ENCODE measurements around the gene EXOC3L4.

EXOC3L4 gene

GRCh38 chr14:103084021-103084919 is 10.3 kb upstream of the EXOC3L4 start, which contains the start of gene LBHD2:
LBHD2 (plus strand) TSS chr14:103084210; CDS start chr14:103086013, 1,803 bp downstream.
- Histone ChIP-seq H3K4me1 (ENCODE audit: control insufficient read depth, insufficient read depth, low read length) (peaks cover 8% of the 10 kb centered on the region), H3K36me3 (ENCODE audit: control insufficient read depth in 2 of 2, insufficient read depth in 2 of 2, low read length in 2 of 2) (no peaks in the 10 kb centered on the region), H3K9me3 (ENCODE audit: control insufficient read depth in 2 of 2, low read length in 2 of 2) (no peaks in the 10 kb centered on the region), H3K27ac (ENCODE audit: low read length) (no peak within 1 kb of the TSS), H3K27me3 (ENCODE audit: control insufficient read depth in 1 of 2, insufficient read depth in 2 of 2, low read length in 2 of 2) (peaks cover 26 to 27% of the 10 kb centered on the region in 2 donors), H3K4me3 (ENCODE audit: low read length in 2 of 2) (peak within 1 kb of the TSS in 1 of 2 donors; percentile 35), H3K9ac (ENCODE audit: low read length in 2 of 2) (no peak within 1 kb of the TSS)

DNA sequence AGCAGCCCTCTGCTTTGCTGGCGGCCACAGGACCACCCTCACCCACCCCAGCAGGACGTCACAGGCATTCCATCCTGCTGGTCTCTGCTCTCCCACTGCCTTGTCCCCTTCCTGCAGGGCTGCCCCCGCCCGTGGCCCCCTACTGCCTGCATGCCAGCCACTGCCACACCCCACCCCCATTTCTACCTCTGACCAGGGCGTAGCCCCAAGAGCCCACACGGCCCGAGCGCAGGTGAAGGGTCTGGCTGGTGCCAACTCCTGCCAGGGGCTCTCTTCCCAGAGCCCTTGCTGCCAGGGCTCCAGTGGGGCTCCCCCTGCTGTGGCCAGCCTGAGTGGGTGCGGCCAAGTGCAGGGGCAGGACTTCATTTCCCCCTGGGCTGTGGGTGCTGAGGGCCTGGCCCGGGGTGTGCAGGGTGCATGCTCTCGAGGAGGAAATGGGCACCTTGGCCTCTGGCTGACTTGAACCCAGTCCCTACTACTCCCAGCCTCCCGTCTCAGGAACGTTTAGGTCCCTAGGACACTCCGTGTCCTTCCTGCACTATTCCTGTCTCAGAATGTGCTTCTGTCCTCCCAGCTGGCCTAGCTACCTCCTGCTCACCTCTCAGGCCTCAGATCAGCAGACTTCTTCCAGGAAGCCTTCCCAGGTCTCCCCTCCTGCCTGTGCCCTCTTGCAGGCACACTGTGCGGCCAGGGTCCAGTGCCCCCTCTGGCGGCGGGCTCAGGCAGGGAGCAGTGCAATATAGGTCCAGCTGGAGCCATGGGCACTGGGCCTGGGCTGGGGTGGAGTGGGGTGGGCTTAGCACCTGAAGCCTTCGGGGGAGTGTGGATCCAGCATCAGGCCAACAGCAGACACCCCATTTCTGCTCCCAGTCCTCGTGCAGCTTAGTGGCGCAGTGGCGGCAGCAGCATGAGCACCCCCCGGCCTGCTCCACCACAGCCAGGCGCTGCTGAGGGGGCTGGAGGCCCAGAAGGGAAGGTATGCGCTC is 9.1 kb upstream of the EXOC3L4 start:
- H3K27ac ChIP-seq (ENCODE audit: low read length) = no peak overlapping the region
- no peak overlapping the region for H3K4me3 ChIP-seq (ENCODE audit: low read length in 2 of 2)
- H3K4me1 ChIP-seq (ENCODE audit: control insufficient read depth, insufficient read depth, low read length) = peaks cover 8% of the 10 kb centered on the region
- H3K9ac ChIP-seq (ENCODE audit: low read length in 2 of 2) = no peak overlapping the region
- no peaks in the 10 kb centered on the region for H3K36me3 ChIP-seq (ENCODE audit: control insufficient read depth in 2 of 2, insufficient read depth in 2 of 2, low read length in 2 of 2)
- peaks cover 24 to 26% of the 10 kb centered on the region in 2 donors for H3K27me3 ChIP-seq (ENCODE audit: control insufficient read depth in 1 of 2, insufficient read depth in 2 of 2, low read length in 2 of 2)
- H3K9me3 ChIP-seq (ENCODE audit: control insufficient read depth in 2 of 2, low read length in 2 of 2) = no peaks in the 10 kb centered on the region

- Histone ChIP-seq H3K27me3 (ENCODE audit: control insufficient read depth in 1 of 2, insufficient read depth in 2 of 2, low read length in 2 of 2) (peaks cover 18 to 27% of the 10 kb centered on the region in 2 donors), H3K36me3 (ENCODE audit: control insufficient read depth in 2 of 2, insufficient read depth in 2 of 2, low read length in 2 of 2) (no peaks in the 10 kb centered on the region), H3K9ac (ENCODE audit: low read length in 2 of 2) (no peak overlapping the region), H3K27ac (ENCODE audit: low read length) (no peak overlapping the region), H3K4me1 (ENCODE audit: control insufficient read depth, insufficient read depth, low read length) (peaks cover 19% of the 10 kb centered on the region), H3K9me3 (ENCODE audit: control insufficient read depth in 2 of 2, low read length in 2 of 2) (no peaks in the 10 kb centered on the region), H3K4me3 (ENCODE audit: low read length in 2 of 2) (no peak overlapping the region)
These were observed 7.7 kb upstream of the EXOC3L4 start for GRCh38 chr14:103086771-103087342.

DNA sequence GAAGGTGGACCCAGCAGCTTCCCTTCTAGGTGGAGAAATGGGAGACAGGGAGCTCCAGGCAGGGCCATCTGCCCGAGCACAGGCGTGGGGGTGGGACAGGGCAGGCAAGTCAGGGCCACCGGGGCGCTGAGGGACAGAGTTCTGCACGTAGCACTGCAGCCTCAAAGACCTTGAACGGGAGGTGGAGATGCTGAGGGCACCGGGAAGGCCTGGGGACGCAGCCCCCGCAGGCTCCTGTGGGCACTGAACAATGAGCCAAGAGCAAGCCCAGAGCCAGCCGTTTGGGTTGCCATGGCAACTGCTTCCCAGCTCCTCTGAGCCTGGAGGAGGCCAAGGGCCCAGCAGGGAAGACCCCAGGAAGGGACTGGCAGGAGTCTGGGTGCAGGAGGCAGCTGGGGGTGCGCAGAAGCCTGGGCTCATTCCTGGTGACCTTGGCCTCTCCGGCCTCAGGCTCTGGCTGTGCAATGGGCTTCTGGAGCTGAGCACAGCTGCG is 7.1 kb upstream of the EXOC3L4 start:
- H3K4me1 ChIP-seq (ENCODE audit: control insufficient read depth, insufficient read depth, low read length) = peaks cover 19% of the 10 kb centered on the region
- H3K4me3 ChIP-seq (ENCODE audit: low read length in 2 of 2) = no peak overlapping the region
- H3K27me3 ChIP-seq (ENCODE audit: control insufficient read depth in 1 of 2, insufficient read depth in 2 of 2, low read length in 2 of 2) = peaks cover 14 to 27% of the 10 kb centered on the region in 2 donors
- H3K27ac ChIP-seq (ENCODE audit: low read length) = no peak overlapping the region
- H3K36me3 ChIP-seq (ENCODE audit: control insufficient read depth in 2 of 2, insufficient read depth in 2 of 2, low read length in 2 of 2) = no peaks in the 10 kb centered on the region
- H3K9ac ChIP-seq (ENCODE audit: low read length in 2 of 2) = no peak overlapping the region
- no peaks in the 10 kb centered on the region for H3K9me3 ChIP-seq (ENCODE audit: control insufficient read depth in 2 of 2, low read length in 2 of 2)

GRCh38 chr14:103088921-103089320 is 5.6 kb upstream of the EXOC3L4 start:
- Histone ChIP-seq H3K9ac (ENCODE audit: low read length in 2 of 2) (no peak overlapping the region), H3K36me3 (ENCODE audit: control insufficient read depth in 2 of 2, insufficient read depth in 2 of 2, low read length in 2 of 2) (no peaks in the 10 kb centered on the region), H3K4me1 (ENCODE audit: control insufficient read depth, insufficient read depth, low read length) (peaks cover 21% of the 10 kb centered on the region), H3K27me3 (ENCODE audit: control insufficient read depth in 1 of 2, insufficient read depth in 2 of 2, low read length in 2 of 2) (peaks cover 14 to 24% of the 10 kb centered on the region in 2 donors), H3K9me3 (ENCODE audit: control insufficient read depth in 2 of 2, low read length in 2 of 2) (no peaks in the 10 kb centered on the region), H3K27ac (ENCODE audit: low read length) (no peak overlapping the region), H3K4me3 (ENCODE audit: low read length in 2 of 2) (no peak overlapping the region)

GRCh38 chr14:103089386-103090335 is 4.9 kb upstream of the EXOC3L4 start:
- H3K27me3 ChIP-seq (ENCODE audit: control insufficient read depth in 1 of 2, insufficient read depth in 2 of 2, low read length in 2 of 2) = peaks cover 11 to 16% of the 10 kb centered on the region in 2 donors
- no peak overlapping the region for H3K27ac ChIP-seq (ENCODE audit: low read length)
- no peaks in the 10 kb centered on the region for H3K9me3 ChIP-seq (ENCODE audit: control insufficient read depth in 2 of 2, low read length in 2 of 2)
- no peak overlapping the region for H3K9ac ChIP-seq (ENCODE audit: low read length in 2 of 2)
- H3K36me3 ChIP-seq (ENCODE audit: control insufficient read depth in 2 of 2, insufficient read depth in 2 of 2, low read length in 2 of 2) = no peaks in the 10 kb centered on the region
- H3K4me3 ChIP-seq (ENCODE audit: low read length in 2 of 2) = no peak overlapping the region
- peaks cover 16% of the 10 kb centered on the region for H3K4me1 ChIP-seq (ENCODE audit: control insufficient read depth, insufficient read depth, low read length)

GRCh38 chr14:103090481-103091020 is 4.0 kb upstream of the EXOC3L4 start:
- Histone ChIP-seq H3K27ac (ENCODE audit: low read length) (no peak overlapping the region), H3K9me3 (ENCODE audit: control insufficient read depth in 2 of 2, low read length in 2 of 2) (no peaks in the 10 kb centered on the region), H3K9ac (ENCODE audit: low read length in 2 of 2) (no peak overlapping the region), H3K27me3 (ENCODE audit: control insufficient read depth in 1 of 2, insufficient read depth in 2 of 2, low read length in 2 of 2) (peaks cover 5 to 8% of the 10 kb centered on the region in 2 donors), H3K36me3 (ENCODE audit: control insufficient read depth in 2 of 2, insufficient read depth in 2 of 2, low read length in 2 of 2) (no peaks in the 10 kb centered on the region), H3K4me3 (ENCODE audit: low read length in 2 of 2) (peak overlapping the region in 1 of 2 donors; percentile 71), H3K4me1 (ENCODE audit: control insufficient read depth, insufficient read depth, low read length) (peaks cover 16% of the 10 kb centered on the region)

DNA sequence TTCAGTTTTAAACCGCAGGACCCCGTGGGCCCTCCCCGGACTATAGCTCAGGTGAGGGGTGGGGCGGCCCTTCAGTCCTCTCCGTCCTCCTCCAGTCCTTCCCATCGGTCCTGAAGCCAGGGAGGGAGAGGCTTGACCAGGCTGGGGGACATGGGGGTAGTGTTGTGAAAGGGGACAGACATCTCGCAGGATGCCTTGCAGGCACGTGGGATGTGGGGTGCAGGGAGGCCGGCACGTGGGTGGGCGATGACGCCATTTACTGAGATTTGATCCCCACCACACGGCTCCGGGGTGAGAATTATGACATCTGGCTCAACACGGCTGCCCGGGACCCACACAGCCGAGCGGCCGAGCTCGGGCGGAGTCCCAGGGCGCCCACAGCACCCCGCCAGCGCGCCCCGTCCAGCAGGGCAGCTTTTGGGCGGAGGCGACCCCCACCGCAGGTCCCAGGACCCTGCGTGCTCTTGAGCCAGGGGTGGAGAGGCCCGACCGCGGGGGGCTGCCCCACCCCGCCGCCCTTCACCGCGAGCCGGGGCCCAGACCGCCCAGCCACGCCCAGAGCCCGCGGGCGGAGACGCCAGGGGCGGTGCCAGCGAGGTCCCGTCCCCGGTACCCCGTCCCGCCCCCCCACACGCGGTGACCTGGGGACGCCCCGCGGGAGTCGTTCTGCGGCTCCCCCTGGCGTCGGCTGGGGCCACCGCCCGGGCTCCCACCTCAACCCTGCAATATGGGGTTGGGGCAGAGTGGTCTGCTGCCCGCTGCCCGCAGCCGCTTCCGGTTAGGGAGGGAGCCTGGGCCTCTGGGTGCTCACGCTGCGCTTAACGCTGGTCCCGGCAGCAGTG is 3.3 kb upstream of the EXOC3L4 start:
- Histone ChIP-seq H3K9me3 (ENCODE audit: control insufficient read depth in 2 of 2, low read length in 2 of 2) (no peaks in the 10 kb centered on the region), H3K4me1 (ENCODE audit: control insufficient read depth, insufficient read depth, low read length) (peaks cover 16% of the 10 kb centered on the region), H3K27me3 (ENCODE audit: control insufficient read depth in 1 of 2, insufficient read depth in 2 of 2, low read length in 2 of 2) (peaks cover 2 to 6% of the 10 kb centered on the region in 2 donors), H3K9ac (ENCODE audit: low read length in 2 of 2) (peak overlapping the region in 1 of 2 donors; percentile 54), H3K27ac (ENCODE audit: low read length) (no peak overlapping the region), H3K4me3 (ENCODE audit: low read length in 2 of 2) (peak overlapping the region; percentile 25 to 71), H3K36me3 (ENCODE audit: control insufficient read depth in 2 of 2, insufficient read depth in 2 of 2, low read length in 2 of 2) (no peaks in the 10 kb centered on the region)

DNA sequence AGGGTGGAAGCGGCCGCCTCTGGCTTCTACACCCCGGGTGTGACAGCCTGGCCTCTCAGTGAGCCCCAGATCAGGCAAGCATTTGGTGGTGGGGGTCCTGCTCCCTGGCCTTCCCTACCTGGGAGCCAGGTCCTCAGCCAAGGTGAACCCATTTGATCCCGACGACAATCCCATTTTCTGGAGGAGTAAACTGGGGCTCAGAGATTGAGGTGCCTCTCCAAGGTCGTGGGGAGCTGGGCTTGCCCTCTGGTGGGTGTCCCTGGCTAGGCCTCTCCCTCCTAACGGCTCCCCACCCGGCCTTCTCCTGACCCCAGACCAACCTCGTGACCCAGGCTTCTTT is 2.7 kb upstream of the EXOC3L4 start:
- peaks cover 16% of the 10 kb centered on the region for H3K4me1 ChIP-seq (ENCODE audit: control insufficient read depth, insufficient read depth, low read length)
- H3K4me3 ChIP-seq (ENCODE audit: low read length in 2 of 2) = peak overlapping the region; percentile 9 to 71
- H3K27ac ChIP-seq (ENCODE audit: low read length) = no peak overlapping the region
- peaks cover 2 to 6% of the 10 kb centered on the region in 2 donors for H3K27me3 ChIP-seq (ENCODE audit: control insufficient read depth in 1 of 2, insufficient read depth in 2 of 2, low read length in 2 of 2)
- H3K9me3 ChIP-seq (ENCODE audit: control insufficient read depth in 2 of 2, low read length in 2 of 2) = no peaks in the 10 kb centered on the region
- H3K36me3 ChIP-seq (ENCODE audit: control insufficient read depth in 2 of 2, insufficient read depth in 2 of 2, low read length in 2 of 2) = no peaks in the 10 kb centered on the region
- no peak overlapping the region for H3K9ac ChIP-seq (ENCODE audit: low read length in 2 of 2)

Measured in stomach smooth muscle (tissue), 2 donors.